Coronary artery (tissue), 2 donors: ENCODE measurements around the gene SELENOI.

Source experiments
- DNase-seq: peaks from one replicate; pipeline ENCODE4 v3.0.0-alpha.2; 2017; ENCODE audit warnings: low spot score
- H3K27ac ChIP-seq, 2 donors: fragments of 200-600 bp; sonication (generic); one replicate each; pipeline ENCODE4 v1.5.1; 2016 to 2019
- H3K4me3 ChIP-seq: fragments of 200-600 bp; sonication (generic); 2 replicates; pipeline ENCODE4 v1.5.1; 2016; ENCODE audit warnings: mild to moderate bottlenecking, moderate library complexity
- TF ChIP-seq, protein P1 (sequence below): fragments of 200-600 bp; sonication (generic); IDR thresholded peaks from one replicate; pipeline ENCODE4 v1.5.1; 2019; ENCODE audit warnings: antibody characterized with exemption

SELENOI gene

GRCh38 chr2:26382564-26382963 lies 36.6 kb downstream of the SELENOI start:
- no peak overlapping the region for H3K4me3 ChIP-seq
- no peak for DNase-seq
- TF ChIP-seq, protein P1, sequence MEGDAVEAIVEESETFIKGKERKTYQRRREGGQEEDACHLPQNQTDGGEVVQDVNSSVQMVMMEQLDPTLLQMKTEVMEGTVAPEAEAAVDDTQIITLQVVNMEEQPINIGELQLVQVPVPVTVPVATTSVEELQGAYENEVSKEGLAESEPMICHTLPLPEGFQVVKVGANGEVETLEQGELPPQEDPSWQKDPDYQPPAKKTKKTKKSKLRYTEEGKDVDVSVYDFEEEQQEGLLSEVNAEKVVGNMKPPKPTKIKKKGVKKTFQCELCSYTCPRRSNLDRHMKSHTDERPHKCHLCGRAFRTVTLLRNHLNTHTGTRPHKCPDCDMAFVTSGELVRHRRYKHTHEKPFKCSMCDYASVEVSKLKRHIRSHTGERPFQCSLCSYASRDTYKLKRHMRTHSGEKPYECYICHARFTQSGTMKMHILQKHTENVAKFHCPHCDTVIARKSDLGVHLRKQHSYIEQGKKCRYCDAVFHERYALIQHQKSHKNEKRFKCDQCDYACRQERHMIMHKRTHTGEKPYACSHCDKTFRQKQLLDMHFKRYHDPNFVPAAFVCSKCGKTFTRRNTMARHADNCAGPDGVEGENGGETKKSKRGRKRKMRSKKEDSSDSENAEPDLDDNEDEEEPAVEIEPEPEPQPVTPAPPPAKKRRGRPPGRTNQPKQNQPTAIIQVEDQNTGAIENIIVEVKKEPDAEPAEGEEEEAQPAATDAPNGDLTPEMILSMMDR: no peak
- H3K27ac ChIP-seq: no peak overlapping the region

DNA sequence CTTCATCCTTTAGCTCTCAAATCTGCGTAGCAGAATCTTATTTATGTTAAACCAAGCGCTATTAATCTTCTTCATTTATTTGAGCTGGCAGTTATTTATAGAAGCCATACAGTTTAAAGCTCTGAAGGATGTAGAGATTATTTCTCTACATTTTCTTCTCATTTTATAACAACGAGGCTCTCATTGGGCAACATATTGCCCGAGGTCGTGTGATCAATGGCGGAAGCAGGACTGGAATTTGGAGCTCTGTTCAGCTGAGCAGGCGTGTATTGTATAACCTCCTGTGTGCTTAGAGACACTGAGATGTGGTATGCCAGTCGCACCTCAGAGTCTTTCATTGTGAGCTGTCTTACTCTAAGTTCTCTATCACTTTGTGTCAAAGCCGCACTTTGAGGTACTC lies 38.2 kb downstream of the SELENOI start:
- TF ChIP-seq, protein P1: no peak
- H3K4me3 ChIP-seq: no peak overlapping the region
- H3K27ac ChIP-seq: no peak overlapping the region
- no peak for DNase-seq

DNA sequence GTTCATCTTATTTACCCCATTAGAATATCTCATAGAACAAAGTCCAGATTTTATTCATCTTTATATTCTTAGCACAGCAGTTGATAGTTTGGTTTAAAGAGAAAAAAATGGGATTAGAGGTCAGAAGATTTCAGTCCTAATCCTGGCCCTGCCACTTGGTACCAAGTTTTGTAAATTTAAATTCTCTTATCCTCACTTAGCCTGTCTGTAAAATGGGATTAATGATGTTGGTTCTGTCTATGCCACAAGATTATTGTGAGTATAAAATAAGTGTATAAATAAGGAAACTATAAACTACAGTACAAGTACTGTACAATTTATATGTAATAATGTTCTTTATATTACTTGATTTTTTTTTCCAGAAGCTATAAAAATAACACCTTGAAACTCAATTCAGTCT lies 38.7 kb downstream of the SELENOI start:
- DNase-seq: no peak
- no peak overlapping the region for H3K27ac ChIP-seq
- TF ChIP-seq, protein P1: no peak
- no peak overlapping the region for H3K4me3 ChIP-seq

DNA sequence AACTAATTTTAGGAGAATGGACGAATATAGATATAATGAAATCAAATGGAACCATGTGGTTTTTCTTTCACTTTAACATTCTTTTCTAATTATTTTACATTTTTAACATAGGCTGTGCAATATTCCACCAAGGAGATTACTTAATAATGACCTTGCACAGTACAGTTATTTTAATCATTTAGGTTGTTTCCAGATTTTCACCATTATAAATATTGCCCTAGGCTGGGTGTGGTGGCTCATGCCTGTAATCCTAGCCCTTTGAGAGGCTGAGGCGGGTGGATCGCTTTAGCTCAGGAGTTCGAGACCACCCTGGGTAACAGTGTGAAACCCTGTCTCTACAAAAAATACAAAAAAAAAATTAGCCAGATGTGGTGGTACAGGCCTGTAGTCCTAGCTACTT lies 41.2 kb downstream of the SELENOI start:
- no peak for DNase-seq
- Histone ChIP-seq H3K27ac (no peak overlapping the region), H3K4me3 (no peak overlapping the region)
- TF ChIP-seq, protein P1: no peak

DNA sequence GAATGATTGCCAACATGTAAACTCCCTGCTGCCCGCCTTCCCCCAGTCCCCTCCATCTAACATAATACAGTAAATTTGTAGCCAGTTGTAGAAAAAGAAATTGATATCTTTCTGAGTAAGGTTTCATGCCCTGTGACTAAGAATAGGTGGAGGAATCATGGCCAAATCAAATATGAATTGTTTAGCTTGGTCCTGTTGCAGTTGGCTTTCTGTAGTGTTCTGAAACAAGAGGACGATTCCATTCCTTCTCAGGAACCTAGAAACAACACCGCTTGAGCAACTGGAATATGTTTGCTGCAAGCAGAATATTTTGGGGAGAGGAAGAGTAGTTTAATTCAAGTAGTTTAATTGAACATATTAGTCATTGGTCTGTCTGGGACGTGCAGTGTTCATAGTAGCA lies 48.8 kb downstream of the SELENOI start:
- TF ChIP-seq, protein P1: no peak
- no peak overlapping the region for H3K27ac ChIP-seq
- no peak overlapping the region for H3K4me3 ChIP-seq
- DNase-seq: no peak

- Histone ChIP-seq H3K4me3 (no peak overlapping the region), H3K27ac (no peak overlapping the region)
- no peak for DNase-seq
- TF ChIP-seq, protein P1: no peak
Observed at GRCh38 chr2:26395394-26395793, 49.5 kb downstream of the SELENOI start.

GRCh38 chr2:26396734-26397298 lies 50.9 kb downstream of the SELENOI start:
- Histone ChIP-seq H3K4me3 (no peak overlapping the region), H3K27ac (no peak overlapping the region)
- no peak for DNase-seq
- TF ChIP-seq, protein P1: no peak
